Measurements from ENCODE around the gene TNFAIP3. TPM values are rescaled to one million over a fixed set of nuclear protein-coding genes. Genes with fewer than 3 reads are reported as not detected.
"Not testable (repeated sequence)": the region's sequence is repeated elsewhere in the genome, so short reads cannot be mapped to it uniquely, and the experiment has no call there.

The TNFAIP3 gene
- polyA plus RNA-seq, 1 experiment, result 6.3 TPM

- POLR2A ChIA-PET, result no interaction called here
These were observed 30.3 kb upstream of the TNFAIP3 start for GRCh38 chr6:137836788-137837187.

GRCh38 chr6:137838090-137838489 is 29.0 kb upstream of the TNFAIP3 start:
- H3K4me3 ChIP-seq (ENCODE audit: low read depth, low read length); POLR2A ChIA-PET; H3K27me3 ChIP-seq (ENCODE audit: control insufficient read depth, insufficient read depth, low read length); DNase-seq (ENCODE audit: low read depth); CTCF ChIA-PET; H3K36me3 ChIP-seq (ENCODE audit: control insufficient read depth, insufficient read depth, low read length): not testable (repeated sequence)

More at GRCh38 chr6:137836788-137837187, 30.3 kb upstream of the TNFAIP3 start:
- CTCF ChIA-PET, result no interaction called here
- no peak for TF ChIP-seq CTCF (IDR thresholded peaks at IDR 0.05; ENCODE audit: insufficient read depth, low read depth, low read length)
- no peak overlapping the region for H3K4me3 ChIP-seq (ENCODE audit: low read depth, low read length)
- H3K27me3 ChIP-seq (ENCODE audit: control insufficient read depth, insufficient read depth, low read length), result no peaks in the 10 kb centered on the region
- DNase-seq (ENCODE audit: low read depth), result no peak
- no peaks in the 10 kb centered on the region for H3K36me3 ChIP-seq (ENCODE audit: control insufficient read depth, insufficient read depth, low read length)

- H3K27me3 ChIP-seq (ENCODE audit: control insufficient read depth, insufficient read depth, low read length); CTCF ChIA-PET; DNase-seq (ENCODE audit: low read depth); H3K36me3 ChIP-seq (ENCODE audit: control insufficient read depth, insufficient read depth, low read length); H3K4me3 ChIP-seq (ENCODE audit: low read depth, low read length); POLR2A ChIA-PET: not testable (repeated sequence)
These were observed 28.5 kb upstream of the TNFAIP3 start for GRCh38 chr6:137838597-137838996.

- TF ChIP-seq CTCF (IDR thresholded peaks at IDR 0.05; ENCODE audit: insufficient read depth, low read depth, low read length), result no peak
- no peaks in the 10 kb centered on the region for H3K27me3 ChIP-seq (ENCODE audit: control insufficient read depth, insufficient read depth, low read length)
- ChIA-PET POLR2A (no interaction called here), CTCF (no interaction called here)
- DNase-seq (ENCODE audit: low read depth), result no peak
- H3K36me3 ChIP-seq (ENCODE audit: control insufficient read depth, insufficient read depth, low read length), result no peaks in the 10 kb centered on the region
- no peak overlapping the region for H3K4me3 ChIP-seq (ENCODE audit: low read depth, low read length)
These were observed 28.0 kb upstream of the TNFAIP3 start for GRCh38 chr6:137839076-137839475.

- Histone ChIP-seq H3K36me3 (ENCODE audit: control insufficient read depth, insufficient read depth, low read length) (no peaks in the 10 kb centered on the region), H3K27me3 (ENCODE audit: control insufficient read depth, insufficient read depth, low read length) (no peaks in the 10 kb centered on the region), H3K4me3 (ENCODE audit: low read depth, low read length) (no peak overlapping the region)
- DNase-seq (ENCODE audit: low read depth), result no peak
- ChIA-PET POLR2A (no interaction called here), CTCF (no interaction called here)
- TF ChIP-seq CTCF (IDR thresholded peaks at IDR 0.05; ENCODE audit: insufficient read depth, low read depth, low read length), result no peak
These were observed 26.8 kb upstream of the TNFAIP3 start for GRCh38 chr6:137840252-137840651.

- CTCF ChIA-PET, result interaction anchor here (1.1 kb wide), 2 partner anchors 9 to 96 kb away, joined by 3 to 4 read pairs; no protein-coding TSS in a partner anchor
- no peaks in the 10 kb centered on the region for H3K36me3 ChIP-seq (ENCODE audit: control insufficient read depth, insufficient read depth, low read length)
- POLR2A ChIA-PET, result no interaction called here
- H3K27me3 ChIP-seq (ENCODE audit: control insufficient read depth, insufficient read depth, low read length), result no peaks in the 10 kb centered on the region
- TF ChIP-seq CTCF (IDR thresholded peaks at IDR 0.05; ENCODE audit: insufficient read depth, low read depth, low read length), result no peak
- no peak for DNase-seq (ENCODE audit: low read depth)
- no peak overlapping the region for H3K4me3 ChIP-seq (ENCODE audit: low read depth, low read length)
These were observed 23.8 kb upstream of the TNFAIP3 start for GRCh38 chr6:137843211-137843610.

GRCh38 chr6:137844327-137844726 is 22.7 kb upstream of the TNFAIP3 start:
- CTCF ChIA-PET; H3K4me3 ChIP-seq (ENCODE audit: low read depth, low read length); H3K36me3 ChIP-seq (ENCODE audit: control insufficient read depth, insufficient read depth, low read length); DNase-seq (ENCODE audit: low read depth); POLR2A ChIA-PET; H3K27me3 ChIP-seq (ENCODE audit: control insufficient read depth, insufficient read depth, low read length): not testable (repeated sequence)

GRCh38 chr6:137844773-137845172 is 22.3 kb upstream of the TNFAIP3 start:
- H3K4me3 ChIP-seq (ENCODE audit: low read depth, low read length); DNase-seq (ENCODE audit: low read depth); H3K36me3 ChIP-seq (ENCODE audit: control insufficient read depth, insufficient read depth, low read length); POLR2A ChIA-PET; CTCF ChIA-PET; H3K27me3 ChIP-seq (ENCODE audit: control insufficient read depth, insufficient read depth, low read length): not testable (repeated sequence)
